ENCODE results near the gene INSR. TPM values are rescaled to one million over a fixed set of nuclear protein-coding genes. Genes with fewer than 3 reads are reported as not detected.

The INSR gene
- total RNA-seq, 1 experiment from 2014 or later = 22.6 TPM

- H3K27me3 ChIP-seq (replicated peaks; ENCODE audit: control insufficient read depth, insufficient read depth, low read length) = no peaks in the 10 kb centered on the region
Observed at GRCh38 chr19:7072541-7072940, 221.7 kb downstream of the INSR start.

GRCh38 chr19:7069904-7070226 is 224.3 kb downstream of the INSR start:
- DNase-seq = no peak
- Mint-ChIP-seq H3K9me3 (ENCODE audit: unreplicated experiment) (peaks cover 9% of the 10 kb centered on the region), H3K4me1 (ENCODE audit: low read depth, unreplicated experiment) (peaks cover 7% of the 10 kb centered on the region), H3K36me3 (ENCODE audit: insufficient read depth, unreplicated experiment) (peaks cover 44% of the 10 kb centered on the region), H3K27ac (ENCODE audit: unreplicated experiment) (peak overlapping the region; percentile 70), H3K27me3 (ENCODE audit: insufficient read depth, unreplicated experiment) (no peaks in the 10 kb centered on the region), H3K4me3 (ENCODE audit: unreplicated experiment) (peak overlapping the region; percentile 72)
- no TSS peak for BruUV-seq (replicated peaks)
- Histone ChIP-seq H3K36me3 (ENCODE audit: control insufficient read depth, insufficient read depth, low read length) (peaks cover 1% of the 10 kb centered on the region), H3K4me1 (no peaks in the 10 kb centered on the region), H3K4me3 (ENCODE audit: low read depth, low read length) (peak overlapping the region; percentile 80), H3K9me3 (peaks cover 6% of the 10 kb centered on the region; the same call in 1 of the 2 replicates), H3K27me3 (replicated peaks; ENCODE audit: control insufficient read depth, insufficient read depth, low read length) (no peaks in the 10 kb centered on the region)
- TF ChIP-seq, protein P1, sequence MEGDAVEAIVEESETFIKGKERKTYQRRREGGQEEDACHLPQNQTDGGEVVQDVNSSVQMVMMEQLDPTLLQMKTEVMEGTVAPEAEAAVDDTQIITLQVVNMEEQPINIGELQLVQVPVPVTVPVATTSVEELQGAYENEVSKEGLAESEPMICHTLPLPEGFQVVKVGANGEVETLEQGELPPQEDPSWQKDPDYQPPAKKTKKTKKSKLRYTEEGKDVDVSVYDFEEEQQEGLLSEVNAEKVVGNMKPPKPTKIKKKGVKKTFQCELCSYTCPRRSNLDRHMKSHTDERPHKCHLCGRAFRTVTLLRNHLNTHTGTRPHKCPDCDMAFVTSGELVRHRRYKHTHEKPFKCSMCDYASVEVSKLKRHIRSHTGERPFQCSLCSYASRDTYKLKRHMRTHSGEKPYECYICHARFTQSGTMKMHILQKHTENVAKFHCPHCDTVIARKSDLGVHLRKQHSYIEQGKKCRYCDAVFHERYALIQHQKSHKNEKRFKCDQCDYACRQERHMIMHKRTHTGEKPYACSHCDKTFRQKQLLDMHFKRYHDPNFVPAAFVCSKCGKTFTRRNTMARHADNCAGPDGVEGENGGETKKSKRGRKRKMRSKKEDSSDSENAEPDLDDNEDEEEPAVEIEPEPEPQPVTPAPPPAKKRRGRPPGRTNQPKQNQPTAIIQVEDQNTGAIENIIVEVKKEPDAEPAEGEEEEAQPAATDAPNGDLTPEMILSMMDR (IDR thresholded peaks at IDR 0.05; ENCODE audit: insufficient read depth in 1 of 2, low read depth in 1 of 2, low read length in 1 of 2, severe bottlenecking in 1 of 2, unreplicated experiment in 1 of 2) = no peak
- POLR2A ChIA-PET = interaction anchor here (0.5 to 1.6 kb wide), 3 partner anchors 8 to 189 kb away, joined by 3 to 28 read pairs (median 3); no protein-coding TSS in a partner anchor
- intact Hi-C loops (cut with micrococcal nuclease; ENCODE audit: unreplicated experiment) = no loop called here
- CTCF ChIA-PET = interaction anchor here (0.6 to 1.0 kb wide), 3 partner anchors 30 to 714 kb away, joined by 4 to 5 read pairs (median 4); no protein-coding TSS in a partner anchor

More at GRCh38 chr19:7072541-7072940, 221.7 kb downstream of the INSR start:
- TF ChIP-seq, protein P1 (IDR thresholded peaks at IDR 0.05; ENCODE audit: insufficient read depth in 1 of 2, low read depth in 1 of 2, low read length in 1 of 2, severe bottlenecking in 1 of 2, unreplicated experiment in 1 of 2) = no peak
- Mint-ChIP-seq H3K4me3 (ENCODE audit: unreplicated experiment) (no peak overlapping the region), H3K36me3 (ENCODE audit: insufficient read depth, unreplicated experiment) (peaks cover 70% of the 10 kb centered on the region), H3K27ac (ENCODE audit: unreplicated experiment) (no peak overlapping the region), H3K4me1 (ENCODE audit: low read depth, unreplicated experiment) (peaks cover 7% of the 10 kb centered on the region), H3K9me3 (ENCODE audit: unreplicated experiment) (no peaks in the 10 kb centered on the region), H3K27me3 (ENCODE audit: insufficient read depth, unreplicated experiment) (no peaks in the 10 kb centered on the region)
- Histone ChIP-seq H3K4me3 (ENCODE audit: low read depth, low read length) (no peak overlapping the region), H3K36me3 (ENCODE audit: control insufficient read depth, insufficient read depth, low read length) (peaks cover 6% of the 10 kb centered on the region), H3K9me3 (peaks cover 11% of the 10 kb centered on the region; the same call in 1 of the 2 replicates), H3K4me1 (no peaks in the 10 kb centered on the region)
- intact Hi-C loops (cut with micrococcal nuclease; ENCODE audit: unreplicated experiment) = no loop called here
- CTCF ChIA-PET = no interaction called here
- POLR2A ChIA-PET = no interaction called here
- BruUV-seq (replicated peaks) = no TSS peak
- DNase-seq = no peak

- no TSS peak for BruUV-seq (replicated peaks)
- H3K4me3 Mint-ChIP-seq (ENCODE audit: unreplicated experiment) = peak within 1 kb of the TSS; percentile 72
- peak within 1 kb of the TSS; percentile 70 for H3K27ac Mint-ChIP-seq (ENCODE audit: unreplicated experiment)
- H3K27me3 Mint-ChIP-seq (ENCODE audit: insufficient read depth, unreplicated experiment) = no peaks in the 10 kb centered on the region
- peaks cover 38% of the 10 kb centered on the region for H3K36me3 Mint-ChIP-seq (ENCODE audit: insufficient read depth, unreplicated experiment)
- intact Hi-C loops (cut with micrococcal nuclease; ENCODE audit: unreplicated experiment) = no loop called here
- CTCF ChIA-PET = interaction anchor here (0.6 to 1.0 kb wide), 4 partner anchors 30 to 714 kb away, joined by 4 to 7 read pairs (median 4); no protein-coding TSS in a partner anchor
- H3K9me3 Mint-ChIP-seq (ENCODE audit: unreplicated experiment) = peaks cover 9% of the 10 kb centered on the region
- TF ChIP-seq, protein P1 (IDR thresholded peaks at IDR 0.05; ENCODE audit: insufficient read depth in 1 of 2, low read depth in 1 of 2, low read length in 1 of 2, severe bottlenecking in 1 of 2, unreplicated experiment in 1 of 2) = no peak
- H3K36me3 ChIP-seq (ENCODE audit: control insufficient read depth, insufficient read depth, low read length) = peaks cover 1% of the 10 kb centered on the region
- no peaks in the 10 kb centered on the region for H3K27me3 ChIP-seq (replicated peaks; ENCODE audit: control insufficient read depth, insufficient read depth, low read length)
- DNase-seq = peak; percentile 97 to 98
- H3K4me1 Mint-ChIP-seq (ENCODE audit: low read depth, unreplicated experiment) = peaks cover 7% of the 10 kb centered on the region
- peak within 1 kb of the TSS; percentile 80 for H3K4me3 ChIP-seq (ENCODE audit: low read depth, low read length)
- peaks cover 6% of the 10 kb centered on the region; the same call in 1 of the 2 replicates for H3K9me3 ChIP-seq
- POLR2A ChIA-PET = interaction anchor here (0.5 to 1.6 kb wide), 8 partner anchors 8 to 1321 kb away, joined by 3 to 28 read pairs (median 4); partner anchors contain the start of genes ALKBH7 and RAB11B
- H3K4me1 ChIP-seq = no peaks in the 10 kb centered on the region
Observed at GRCh38 chr19:7069042-7069903, 224.9 kb downstream of the INSR start, which contains the start of gene ZNF557. ZNF557 (plus strand) TSS chr19:7069703; CDS start chr19:7075075, 5,372 bp downstream.

Data from Caco-2 (cell line).